SW480 (cell line): Measurements from ENCODE around the gene NCOA5.

Source experiments
- DNase-seq: peaks from one replicate; pipeline ENCODE4 v3.0.0-alpha.2; 2016; ENCODE audit warnings: low spot score

Gene NCOA5

GRCh38 chr20:46089417-46090388 is at the start of gene NCOA5:
NCOA5 (minus strand) TSS chr20:46089962; CDS start chr20:46079424, 10,538 bp downstream.
- peak; percentile 99 for DNase-seq

- DNase-seq = no peak
Observed at GRCh38 chr20:46139266-46139889, 49.6 kb upstream of the NCOA5 start.

GRCh38 chr20:46137816-46138215 is 48.1 kb upstream of the NCOA5 start:
- no peak for DNase-seq

- no peak for DNase-seq
Observed at GRCh38 chr20:46135856-46136633, 46.3 kb upstream of the NCOA5 start.

DNA sequence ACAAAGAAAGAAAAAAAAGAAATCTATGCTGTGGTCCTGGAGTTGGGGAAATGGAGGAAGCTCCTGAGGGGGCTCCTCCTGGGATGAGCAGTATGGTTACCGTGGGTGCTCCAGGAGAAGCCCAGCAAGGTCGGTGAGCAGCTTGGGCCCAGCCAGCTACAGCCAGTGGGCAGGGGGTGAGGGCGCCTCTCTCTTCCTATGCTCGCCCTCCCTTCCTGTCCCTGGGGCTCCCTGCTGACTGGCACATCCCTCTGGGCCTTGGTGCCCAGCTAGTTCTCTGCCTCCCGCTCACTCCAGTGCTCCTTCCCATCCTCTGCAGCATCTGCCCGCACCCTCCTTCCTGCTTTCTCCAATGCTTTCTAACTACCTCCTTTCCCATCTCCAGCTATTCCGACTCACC is 45.0 kb upstream of the NCOA5 start:
- DNase-seq = no peak

DNA sequence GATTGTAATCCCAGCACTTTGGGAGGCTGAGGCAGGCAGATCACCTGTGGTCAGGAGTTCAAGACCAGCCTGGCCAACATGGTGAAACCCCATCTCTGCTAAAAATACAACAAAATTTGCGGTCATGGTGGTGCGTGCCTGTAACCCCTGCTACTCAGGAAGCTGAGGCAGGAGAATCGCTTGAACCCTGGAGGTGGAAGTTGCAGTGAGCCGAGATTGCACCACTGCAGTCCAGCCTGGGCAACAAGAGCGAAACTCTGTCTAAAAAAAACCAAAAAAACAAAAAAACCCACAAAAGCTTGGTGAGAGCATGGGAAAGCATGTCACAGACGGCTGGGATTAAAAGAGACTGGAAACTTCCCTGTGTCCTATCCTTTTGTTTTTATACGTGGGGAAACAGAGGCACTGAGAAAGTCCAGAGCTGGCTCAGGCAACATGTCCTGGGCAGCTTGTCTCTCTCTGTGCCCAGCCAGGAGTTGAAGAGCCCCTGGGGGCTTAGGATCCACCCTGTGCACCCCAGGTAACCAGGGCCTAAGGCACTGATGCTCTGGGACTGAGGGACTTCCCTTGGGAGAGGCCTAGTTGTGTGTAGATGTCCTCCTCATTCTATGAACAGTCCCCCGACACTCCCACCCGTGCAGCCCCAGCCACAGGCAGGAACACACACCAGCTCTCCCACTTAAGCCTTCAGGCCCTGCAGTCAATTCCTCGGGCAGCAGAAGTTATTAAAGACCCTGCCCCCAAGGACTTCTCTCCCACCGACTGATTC is 44.3 kb upstream of the NCOA5 start:
- no peak for DNase-seq

- DNase-seq = peak; percentile 76
Observed at GRCh38 chr20:46132705-46133120, 43.0 kb upstream of the NCOA5 start.

- DNase-seq = no peak
Observed at GRCh38 chr20:46131396-46131795, 41.6 kb upstream of the NCOA5 start.

DNA sequence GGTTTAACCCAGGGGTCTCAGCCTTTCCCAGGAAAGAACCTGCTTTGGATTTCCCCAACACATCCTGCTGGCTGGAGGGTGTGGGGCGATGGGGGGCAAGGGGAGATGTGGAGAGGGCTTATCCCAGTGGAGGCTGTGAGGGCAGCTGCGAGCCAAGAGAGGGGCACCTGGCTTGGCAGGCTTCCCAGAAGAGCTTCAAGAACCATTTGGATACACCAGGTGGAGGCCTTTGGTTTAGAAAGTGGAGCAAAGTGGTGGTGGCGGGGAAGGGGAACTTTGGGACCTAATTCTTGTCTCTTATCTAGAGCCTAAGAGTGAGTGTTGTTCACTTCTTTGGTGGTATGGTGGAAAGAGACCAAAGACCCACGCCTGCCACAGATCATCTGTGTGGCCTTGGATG is 40.8 kb upstream of the NCOA5 start:
- no peak for DNase-seq

DNA sequence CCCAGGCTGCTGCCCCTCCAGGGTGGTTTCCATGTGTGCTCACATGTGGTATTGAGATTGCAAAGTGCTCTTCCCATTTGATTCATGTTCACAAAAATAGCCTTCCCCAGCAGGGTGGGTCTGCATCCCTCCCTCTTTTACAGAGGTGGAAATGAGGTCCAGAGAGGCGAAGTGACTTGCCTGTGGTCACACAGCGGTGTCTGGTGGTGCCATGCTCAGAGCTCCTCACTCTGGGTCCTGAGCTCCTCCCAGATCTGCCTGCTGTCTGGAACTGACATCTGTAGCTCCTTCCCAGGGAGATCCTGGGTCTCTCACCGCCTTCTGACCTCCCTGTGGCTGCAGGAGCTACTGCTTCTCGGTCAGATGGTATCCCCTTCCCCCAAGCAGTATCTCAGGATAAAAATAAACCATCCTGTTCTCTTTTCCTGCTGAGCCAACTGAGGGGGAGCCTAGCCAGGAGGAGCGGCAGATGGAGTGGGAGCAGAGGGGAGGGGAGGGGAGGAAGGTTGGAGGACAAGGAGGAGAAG is 40.3 kb upstream of the NCOA5 start:
- DNase-seq = no peak

- DNase-seq = no peak
Observed at GRCh38 chr20:46128310-46129151, 38.8 kb upstream of the NCOA5 start.

DNA sequence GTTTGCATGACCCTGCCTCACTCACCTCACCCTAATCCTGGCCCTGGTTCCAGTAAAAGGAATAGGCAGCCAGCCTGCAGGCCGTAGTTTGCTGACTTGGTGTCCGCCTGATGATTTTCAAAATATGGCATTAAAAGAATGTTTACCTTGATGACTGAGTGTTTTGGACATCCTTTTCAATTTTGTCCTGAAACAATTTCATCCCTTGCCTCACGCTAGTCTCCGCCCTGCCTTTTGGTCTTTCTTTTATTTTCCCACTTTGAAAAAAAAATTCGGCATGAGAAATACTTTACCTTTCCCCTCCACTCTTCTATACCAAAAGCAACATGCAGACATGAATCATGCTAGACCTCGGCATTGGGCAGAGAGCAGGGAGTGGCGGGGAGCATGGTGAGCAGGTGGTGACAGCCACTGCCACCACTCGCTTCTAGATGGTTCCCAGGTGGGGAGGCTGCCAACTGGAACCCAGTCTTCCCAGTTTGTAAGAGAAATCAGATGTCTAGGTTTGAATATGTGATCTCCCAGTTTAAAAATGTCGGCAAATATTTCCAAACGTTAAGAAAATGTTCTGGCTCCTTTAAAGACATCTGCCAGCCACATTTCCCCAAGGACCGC is 37.7 kb upstream of the NCOA5 start:
- DNase-seq = no peak

DNA sequence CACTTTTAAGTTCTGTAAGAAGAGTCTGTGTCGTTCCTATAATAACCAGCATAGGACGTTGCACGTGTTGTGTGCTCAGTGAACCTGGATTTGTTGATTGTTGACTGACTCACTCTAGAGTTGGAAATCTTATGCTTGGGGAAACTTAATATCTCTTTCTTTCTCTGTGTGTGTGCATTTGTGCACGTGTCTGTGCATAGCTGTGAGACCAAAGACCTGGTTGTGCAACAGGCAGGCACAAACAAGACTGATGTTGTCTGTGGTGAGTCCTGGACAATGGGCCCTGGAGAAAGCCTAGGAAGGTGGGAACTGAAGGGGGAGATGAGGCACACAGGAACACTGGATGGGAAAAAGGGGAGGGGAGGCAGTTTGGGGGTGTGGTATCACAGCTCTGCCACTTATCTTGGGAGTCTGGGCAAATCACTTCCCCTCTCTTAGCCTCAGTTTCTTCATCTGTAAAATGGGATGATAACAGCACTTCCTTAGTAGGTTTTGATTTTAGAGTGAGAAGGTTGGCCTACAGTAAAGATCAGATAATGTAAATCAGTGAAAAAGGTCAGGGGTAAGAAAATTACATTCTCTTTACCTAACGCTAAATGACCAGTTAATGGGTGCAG is 36.8 kb upstream of the NCOA5 start:
- DNase-seq = no peak

DNA sequence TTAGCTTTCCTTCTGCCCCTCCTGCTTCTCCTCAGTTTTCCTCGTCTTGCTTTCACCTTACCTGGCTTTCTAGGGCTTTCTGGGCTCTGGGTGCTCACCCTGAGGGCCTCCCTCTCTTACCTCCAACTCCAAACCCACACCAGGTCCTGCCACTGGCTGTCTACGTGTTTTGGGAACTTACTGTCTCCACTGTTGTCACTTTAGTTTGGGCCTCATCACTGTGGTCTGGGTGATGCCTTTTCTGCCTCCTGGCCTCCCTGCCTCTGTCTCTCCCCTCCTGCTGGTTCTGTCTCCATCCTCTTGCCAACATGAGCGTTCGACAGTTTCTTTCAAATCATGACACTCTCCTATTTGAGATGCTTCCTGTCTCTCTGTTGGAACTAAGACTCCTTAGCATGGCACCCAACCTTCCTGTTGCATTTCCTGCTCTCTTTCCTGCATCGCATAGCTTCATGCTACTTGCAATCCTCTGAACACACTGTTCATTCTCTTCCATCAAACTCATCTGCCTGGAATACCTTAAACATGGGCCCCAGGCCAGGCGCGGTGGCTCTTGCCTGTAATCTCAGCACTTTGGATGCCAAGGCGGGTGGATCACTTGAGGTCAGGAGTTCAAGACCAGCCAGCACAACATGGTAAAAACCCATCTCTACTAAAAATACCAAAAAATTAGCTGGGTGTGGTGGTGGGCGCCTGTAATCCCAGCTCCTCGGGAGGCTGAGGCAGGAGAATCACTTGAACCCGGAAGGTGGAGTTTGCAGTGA is 33.9 kb upstream of the NCOA5 start:
- no peak for DNase-seq

GRCh38 chr20:46122516-46123481 is 33.0 kb upstream of the NCOA5 start:
- no peak for DNase-seq

DNA sequence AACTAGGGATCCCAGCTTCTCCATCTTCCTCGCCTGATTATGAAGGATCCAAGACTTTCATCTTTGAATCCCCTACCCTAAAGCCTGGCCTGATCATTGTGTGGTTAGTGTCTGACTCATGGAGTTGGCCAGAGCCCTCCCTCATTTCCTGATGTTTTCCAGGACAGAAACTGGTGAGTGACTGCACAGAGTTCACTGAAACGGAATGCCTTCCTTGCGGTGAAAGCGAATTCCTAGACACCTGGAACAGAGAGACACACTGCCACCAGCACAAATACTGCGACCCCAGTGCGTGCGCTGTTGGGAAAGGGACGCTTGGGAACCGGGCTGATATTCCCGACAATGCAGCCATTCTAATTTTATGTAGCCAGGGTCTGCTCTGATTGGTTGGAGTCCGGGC is 32.3 kb upstream of the NCOA5 start:
- peak; percentile 75 for DNase-seq

DNA sequence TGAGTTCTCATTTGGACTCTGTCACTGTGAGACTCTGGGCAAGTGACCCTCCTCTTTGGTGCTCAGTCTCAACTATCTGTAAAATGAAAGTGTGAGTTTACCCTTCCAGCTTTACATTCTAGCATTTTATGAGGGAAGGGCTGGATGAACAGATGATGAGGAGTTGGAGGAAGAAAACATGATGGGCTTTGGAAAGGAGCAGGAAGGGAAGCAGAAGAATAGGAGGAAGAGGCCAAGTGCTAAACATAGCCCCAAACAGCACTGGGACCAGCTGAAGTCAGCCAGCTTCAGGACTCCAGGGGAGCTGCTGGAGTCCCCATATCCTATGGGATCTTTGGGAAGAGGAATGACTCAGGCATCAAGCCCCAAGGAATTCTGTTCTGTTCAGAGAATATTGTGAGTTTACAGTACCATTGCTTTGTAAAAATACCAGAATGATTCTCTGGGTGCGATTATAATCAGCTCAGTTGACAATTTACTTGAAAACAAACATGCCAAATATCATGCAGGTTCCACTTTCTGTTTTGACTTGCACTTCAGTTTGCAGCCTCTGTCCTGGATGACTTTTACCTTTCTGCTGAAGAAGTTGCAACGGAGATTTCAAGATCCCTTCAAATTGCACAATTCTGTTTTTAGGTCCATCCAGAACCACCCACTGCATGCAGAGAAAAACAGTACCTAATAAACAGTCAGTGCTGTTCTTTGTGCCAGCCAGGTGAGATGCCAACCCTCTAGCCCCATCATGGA is 31.6 kb upstream of the NCOA5 start:
- DNase-seq = no peak
